C4-2B (cell line): ENCODE measurements around the gene CTNNA1.

Source experiments
- ZFX ChIP-seq: fragments of 450-650 bp; IDR thresholded peaks from 2 replicates; pipeline ENCODE4 v1.6.1; 2017
- TF ChIP-seq, protein P1 (sequence below): fragments of 450-650 bp; conservative IDR thresholded peaks from 2 replicates; pipeline ENCODE4 v1.5.1; 2017; ENCODE audit warnings: mild to moderate bottlenecking

DNA sequence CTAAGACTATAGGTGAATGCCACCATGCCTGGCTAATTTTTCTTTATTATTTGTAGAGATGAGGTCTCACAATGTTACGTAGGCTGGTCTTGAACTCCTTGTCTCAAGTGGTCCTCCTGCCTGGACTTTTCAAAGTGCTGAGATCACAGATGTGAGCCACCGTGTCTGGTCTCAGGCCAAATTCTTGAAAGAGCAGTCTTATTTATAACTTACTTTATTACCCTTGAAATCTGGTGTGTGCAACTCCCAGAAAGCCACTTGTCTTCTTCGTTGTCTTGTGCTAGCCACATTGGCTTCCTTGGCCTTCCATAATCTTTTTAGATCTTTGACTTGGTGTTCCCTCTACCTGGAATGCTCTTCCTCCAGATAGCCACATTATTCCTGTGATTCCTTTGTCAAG is 50.1 kb downstream of the CTNNA1 start:
- TF ChIP-seq, protein P1, sequence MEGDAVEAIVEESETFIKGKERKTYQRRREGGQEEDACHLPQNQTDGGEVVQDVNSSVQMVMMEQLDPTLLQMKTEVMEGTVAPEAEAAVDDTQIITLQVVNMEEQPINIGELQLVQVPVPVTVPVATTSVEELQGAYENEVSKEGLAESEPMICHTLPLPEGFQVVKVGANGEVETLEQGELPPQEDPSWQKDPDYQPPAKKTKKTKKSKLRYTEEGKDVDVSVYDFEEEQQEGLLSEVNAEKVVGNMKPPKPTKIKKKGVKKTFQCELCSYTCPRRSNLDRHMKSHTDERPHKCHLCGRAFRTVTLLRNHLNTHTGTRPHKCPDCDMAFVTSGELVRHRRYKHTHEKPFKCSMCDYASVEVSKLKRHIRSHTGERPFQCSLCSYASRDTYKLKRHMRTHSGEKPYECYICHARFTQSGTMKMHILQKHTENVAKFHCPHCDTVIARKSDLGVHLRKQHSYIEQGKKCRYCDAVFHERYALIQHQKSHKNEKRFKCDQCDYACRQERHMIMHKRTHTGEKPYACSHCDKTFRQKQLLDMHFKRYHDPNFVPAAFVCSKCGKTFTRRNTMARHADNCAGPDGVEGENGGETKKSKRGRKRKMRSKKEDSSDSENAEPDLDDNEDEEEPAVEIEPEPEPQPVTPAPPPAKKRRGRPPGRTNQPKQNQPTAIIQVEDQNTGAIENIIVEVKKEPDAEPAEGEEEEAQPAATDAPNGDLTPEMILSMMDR: no peak
- no peak for TF ChIP-seq ZFX
